HEK293 (cell line): ENCODE measurements around the gene GDPD3.

Experiments used
- CTCF ChIA-PET: fragments of 350-600 bp; formaldehyde crosslinking; extraction: SDS; loops from one replicate; lab custom pipeline; 2021; ENCODE audit warnings: antibody characterized with exemption; lab: Yijun Ruan, JAX
- POLR2A ChIA-PET: fragments of 300-600 bp; formaldehyde crosslinking; extraction: SDS; loops from one replicate; lab custom pipeline; 2020; ENCODE audit warnings: antibody characterized with exemption, inconsistent platforms; lab: Yijun Ruan, JAX
- H3K27ac ChIP-seq: fragments of 200-500 bp; sonication (Bioruptor generic); 2 replicates; pipeline ENCODE4 v1.5.1; 2014; ENCODE audit warnings: low read depth, low read length, control low read depth, inconsistent platforms; ENCODE audit errors: extremely low read depth
- H3K36me3 ChIP-seq, 2 experiments: fragments of 200-500 bp in 1 of 2; sonication (Bioruptor generic) in 1 of 2; 1 replicate in 1 of 2; 2 replicates in 1 of 2; pipeline ENCODE4 v1.5.1; 2014 to 2017; ENCODE audit warnings: inconsistent platforms in 2 of 2, low read length in 2 of 2; ENCODE audit not compliant: control insufficient read depth in 2 of 2, insufficient read depth in 1 of 2
- H3K4me1 ChIP-seq: fragments of 200-500 bp; sonication (Bioruptor generic); 2 replicates; pipeline ENCODE4 v1.5.1; 2014; ENCODE audit warnings: mild to moderate bottlenecking, low read length, inconsistent platforms; ENCODE audit not compliant: control insufficient read depth, insufficient read depth
- H3K4me3 ChIP-seq: 2 replicates; pipeline ENCODE4 v1.5.1; 2011; ENCODE audit warnings: low read depth, mild to moderate bottlenecking, control low read depth, low read length, moderate library complexity
- H3K9me3 ChIP-seq: fragments of 200-500 bp; sonication (Bioruptor generic); 2 replicates; pipeline ENCODE4 v1.5.1; 2014; ENCODE audit warnings: low read depth, low read length, inconsistent platforms; ENCODE audit not compliant: control insufficient read depth, insufficient read depth
- KLF1 ChIP-seq: fragments of 450-650 bp; formaldehyde crosslinking; IDR thresholded peaks from 2 replicates; pipeline ENCODE4 v1.5.1; 2016; ENCODE audit warnings: missing biosample characterization, missing genetic modification characterization
- KLF7 ChIP-seq: fragments of 450-650 bp; formaldehyde crosslinking; IDR thresholded peaks from 2 replicates; pipeline ENCODE4 v1.5.1; 2016; ENCODE audit warnings: missing biosample characterization, missing genetic modification characterization, borderline replicate concordance
- OVOL3 ChIP-seq: fragments of 450-650 bp; formaldehyde crosslinking; IDR thresholded peaks from 2 replicates; pipeline ENCODE4 v1.5.1; 2016; ENCODE audit warnings: missing biosample characterization, missing genetic modification characterization
- SETDB1 ChIP-seq: IDR thresholded peaks from one replicate; pipeline ENCODE4 v1.6.1; 2017; ENCODE audit warnings: mild to moderate bottlenecking, low read length, moderate library complexity, mixed read lengths; ENCODE audit not compliant: insufficient read length
- SP3 ChIP-seq: fragments of 450-650 bp; formaldehyde crosslinking; IDR thresholded peaks from 2 replicates; pipeline ENCODE4 v1.5.1; 2016; ENCODE audit warnings: missing biosample characterization, missing genetic modification characterization
- SP7 ChIP-seq: fragments of 450-650 bp; formaldehyde crosslinking; IDR thresholded peaks from 2 replicates; pipeline ENCODE4 v1.5.1; 2016; ENCODE audit warnings: missing biosample characterization, missing genetic modification characterization
- WT1 ChIP-seq: fragments of 450-650 bp; formaldehyde crosslinking; IDR thresholded peaks from 2 replicates; pipeline ENCODE4 v1.5.1; 2016; ENCODE audit warnings: missing biosample characterization, missing genetic modification characterization
- ZBTB17 ChIP-seq: fragments of 450-650 bp; formaldehyde crosslinking; IDR thresholded peaks from 2 replicates; pipeline ENCODE4 v1.5.1; 2016; ENCODE audit warnings: missing biosample characterization, missing genetic modification characterization
- ZBTB20 ChIP-seq: fragments of 450-650 bp; formaldehyde crosslinking; IDR thresholded peaks from 2 replicates; pipeline ENCODE4 v1.5.1; 2016; ENCODE audit warnings: missing biosample characterization, missing genetic modification characterization
- ZEB2 ChIP-seq: fragments of 450-650 bp; formaldehyde crosslinking; IDR thresholded peaks from 2 replicates; pipeline ENCODE4 v1.5.1; 2016; ENCODE audit warnings: missing biosample characterization, missing genetic modification characterization
- ZFHX2 ChIP-seq: fragments of 450-650 bp; formaldehyde crosslinking; conservative IDR thresholded peaks from 2 replicates; pipeline ENCODE4 v1.5.1; 2016; ENCODE audit warnings: missing biosample characterization, missing genetic modification characterization
- ZIC2 ChIP-seq: fragments of 450-650 bp; formaldehyde crosslinking; IDR thresholded peaks from 2 replicates; pipeline ENCODE4 v1.5.1; 2016; ENCODE audit warnings: missing biosample characterization, missing genetic modification characterization
- ZNF157 ChIP-seq: fragments of 450-650 bp; formaldehyde crosslinking; IDR thresholded peaks from 2 replicates; pipeline ENCODE4 v1.5.1; 2016; ENCODE audit warnings: missing biosample characterization, missing genetic modification characterization
- ZNF221 ChIP-seq: fragments of 450-650 bp; formaldehyde crosslinking; IDR thresholded peaks from 2 replicates; pipeline ENCODE4 v1.5.1; 2017; ENCODE audit warnings: missing biosample characterization, missing genetic modification characterization, borderline replicate concordance
- ZNF23 ChIP-seq: fragments of 450-650 bp; formaldehyde crosslinking; IDR thresholded peaks from 2 replicates; pipeline ENCODE4 v1.5.1; 2016; ENCODE audit warnings: missing biosample characterization, missing genetic modification characterization, borderline replicate concordance
- ZNF324 ChIP-seq: fragments of 450-650 bp; formaldehyde crosslinking; IDR thresholded peaks from 2 replicates; pipeline ENCODE4 v1.5.1; 2016; ENCODE audit warnings: missing biosample characterization, missing genetic modification characterization
- ZNF366 ChIP-seq: fragments of 450-650 bp; formaldehyde crosslinking; conservative IDR thresholded peaks from 2 replicates; pipeline ENCODE4 v1.5.1; 2016; ENCODE audit warnings: missing biosample characterization, missing genetic modification characterization
- ZNF426 ChIP-seq: fragments of 450-650 bp; formaldehyde crosslinking; IDR thresholded peaks from 2 replicates; pipeline ENCODE4 v1.5.1; 2017; ENCODE audit warnings: missing biosample characterization, missing genetic modification characterization, mild to moderate bottlenecking, inconsistent platforms, moderate library complexity
- ZNF449 ChIP-seq: fragments of 450-650 bp; formaldehyde crosslinking; IDR thresholded peaks from 2 replicates; pipeline ENCODE4 v1.5.1; 2017; ENCODE audit warnings: missing biosample characterization, mild to moderate bottlenecking, missing genetic modification characterization, moderate library complexity
- ZNF514 ChIP-seq: fragments of 450-650 bp; formaldehyde crosslinking; IDR thresholded peaks from 2 replicates; pipeline ENCODE4 v1.5.1; 2016; ENCODE audit warnings: missing biosample characterization, missing genetic modification characterization
- ZSCAN23 ChIP-seq: fragments of 450-650 bp; formaldehyde crosslinking; IDR thresholded peaks from 2 replicates; pipeline ENCODE4 v1.5.1; 2016; ENCODE audit warnings: missing biosample characterization, missing genetic modification characterization

GDPD3 gene

GRCh38 chr16:30149250-30149930 is 36.1 kb upstream of the GDPD3 start:
- H3K4me1 ChIP-seq, result no peaks in the 10 kb centered on the region
- CTCF ChIA-PET, result no interaction called here
- H3K9me3 ChIP-seq, result no peaks in the 10 kb centered on the region
- H3K4me3 ChIP-seq, result no peak overlapping the region
- no peaks in the 10 kb centered on the region for H3K36me3 ChIP-seq
- no peak for TF ChIP-seq ZNF426 (tag by site-specific recombination)
- TF ChIP-seq SETDB1, result peak; percentile 84
- no peak for TF ChIP-seq ZIC2 (tag by site-specific recombination)
- no peak for TF ChIP-seq KLF7 (tag by site-specific recombination)
- POLR2A ChIA-PET, result no interaction called here
- no peak overlapping the region for H3K27ac ChIP-seq

GRCh38 chr16:30147843-30148510 is 34.6 kb upstream of the GDPD3 start:
- H3K9me3 ChIP-seq, result no peaks in the 10 kb centered on the region
- H3K4me3 ChIP-seq, result no peak overlapping the region
- ChIA-PET POLR2A (no interaction called here), CTCF (interaction anchor here (0.6 to 1.4 kb wide), 3 partner anchors 28 to 77 kb away, joined by 4 to 7 read pairs (median 6); partner anchors contain the start of gene TBX6)
- no peaks in the 10 kb centered on the region for H3K36me3 ChIP-seq
- H3K27ac ChIP-seq, result no peak overlapping the region
- H3K4me1 ChIP-seq, result no peaks in the 10 kb centered on the region
- TF ChIP-seq WT1 (tag by site-specific recombination), result peak; percentile 60
- no peak for TF ChIP-seq ZNF157 (tag by site-specific recombination)
- no peak for TF ChIP-seq SP7
- TF ChIP-seq KLF1 (tag by site-specific recombination), result peak; percentile 49; the same call in 1 of the 2 replicates
- no peak for TF ChIP-seq ZNF366
- no peak for TF ChIP-seq ZNF23 (tag by site-specific recombination)
- no peak for TF ChIP-seq ZFHX2 (tag by site-specific recombination)
- no peak for TF ChIP-seq SP3 (tag by site-specific recombination)
- no peak for TF ChIP-seq ZNF324 (tag by site-specific recombination)
- TF ChIP-seq ZNF449 (tag by site-specific recombination), result no peak

GRCh38 chr16:30145657-30146056 is 32.3 kb upstream of the GDPD3 start:
- Histone ChIP-seq H3K4me3 (no peak overlapping the region), H3K9me3 (no peaks in the 10 kb centered on the region), H3K27ac (no peak overlapping the region), H3K4me1 (no peaks in the 10 kb centered on the region), H3K36me3 (no peaks in the 10 kb centered on the region)
- POLR2A ChIA-PET, result interaction anchor here (0.6 kb wide), 1 partner anchor 10 kb away, joined by 5 read pairs; no protein-coding TSS in a partner anchor
- CTCF ChIA-PET, result interaction anchor here (0.9 kb wide), 1 partner anchor 469 kb away, joined by 3 read pairs; no protein-coding TSS in a partner anchor
- TF ChIP-seq ZEB2 (no peak), ZNF514 (tag by site-specific recombination) (no peak), ZBTB17 (tag by site-specific recombination) (0 out of 2 replicates have a peak, but pooled peaks have one; percentile 28), OVOL3 (tag by site-specific recombination) (no peak), ZNF221 (no peak), ZSCAN23 (tag by site-specific recombination) (no peak), ZBTB20 (tag by site-specific recombination) (no peak)
